Measurements from ENCODE around the gene ZNF565. TPM values are rescaled to one million over a fixed set of nuclear protein-coding genes. Genes with fewer than 3 reads are reported as not detected.

The ZNF565 gene
- total and polyA plus RNA-seq, 2 of the 13 experiments (the other 11 are each of a cell fraction or from before 2014, with no cell fraction given), result 1.8 to 5.2 TPM

DNA sequence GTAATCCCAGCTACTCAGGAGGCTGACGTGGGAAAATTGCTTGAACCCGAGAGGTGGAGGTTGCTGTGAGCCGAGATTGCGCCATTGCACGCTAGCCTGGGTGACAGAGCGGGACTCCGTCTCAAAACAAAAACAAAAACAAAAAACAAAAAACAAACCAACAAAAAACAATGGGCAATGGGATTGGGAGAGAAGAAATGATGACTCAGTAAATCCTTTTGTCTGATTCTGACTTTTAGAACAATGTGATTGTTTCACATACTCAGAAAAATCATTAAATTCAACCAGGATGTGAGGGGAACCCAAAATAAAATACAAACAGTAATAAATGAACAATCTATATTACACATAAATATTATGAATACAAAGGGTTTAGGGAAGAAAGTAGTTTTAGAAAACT, 5.1 kb downstream of the ZNF565 start:
- TF ChIP-seq ZMAT5 (CRISPR knock-in tag; IDR thresholded peaks at IDR 0.05; ENCODE audit: borderline replicate concordance, low read depth) (no peak), MAFK (conservative IDR thresholded peaks at IDR 0.05 in 1 of 2, IDR thresholded peaks at IDR 0.05 in 1 of 2; ENCODE audit: low read length in 2 of 2) (peak; percentile 45 to 80; a peak in 3 of 4 replicates), MYPOP (CRISPR knock-in tag; IDR thresholded peaks at IDR 0.05) (no peak), MAFF (IDR thresholded peaks at IDR 0.05; ENCODE audit: low read depth, low read length) (peak; percentile 67), GLI4 (CRISPR knock-in tag; IDR thresholded peaks at IDR 0.05; ENCODE audit: borderline replicate concordance) (no peak), ZNF800 (CRISPR knock-in tag; IDR thresholded peaks at IDR 0.05) (no peak), NCOA5 (CRISPR knock-in tag; IDR thresholded peaks at IDR 0.05) (no peak), SP4 (CRISPR knock-in tag; IDR thresholded peaks at IDR 0.05) (no peak)
- H3K9me3 ChIP-seq (ENCODE audit: low read length), result no peaks in the 10 kb centered on the region
- no peak for DNase-seq (ENCODE audit: low spot score)
- no peak overlapping the region for H3K27ac ChIP-seq (ENCODE audit: extremely low read length, insufficient read depth, low read length)
- no peak for FAIRE-seq
- in situ Hi-C loops (cut with HindIII; ENCODE audit: extremely low pct_ligation_motif_present, low pct_unique_long_range_greater_than_20kb), result no loop called here
- WGBS (ENCODE audit: low lambda C conversion rate), result 99% methylated on average over 7 of the region's 7 CpGs
- intact Hi-C loops (cut with micrococcal nuclease; ENCODE audit: unreplicated experiment), result no loop called here
- no peak overlapping the region for H3K4me3 ChIP-seq (replicated peaks in 1 of 3; ENCODE audit: insufficient read depth in 1 of 3, low read depth in 2 of 3, low read length in 3 of 3)
- no TSS peak for BruUV-seq (replicated peaks)
- H3K79me2 ChIP-seq (ENCODE audit: insufficient read depth, low read length), result peaks cover 13% of the 10 kb centered on the region
- no peak overlapping the region for H2AFZ ChIP-seq (ENCODE audit: low read length)
- peaks cover 15% of the 10 kb centered on the region for H3K4me1 ChIP-seq (ENCODE audit: insufficient read depth, low read length)
- no peak for ATAC-seq
- H3K36me3 ChIP-seq (replicated peaks in 1 of 2; ENCODE audit: control insufficient read depth in 1 of 2, insufficient read depth in 2 of 2, low read length in 2 of 2), result 0 out of 5 replicates have a peak, but pooled peaks cover 0 to 1% of the 10 kb centered on the region in 2 experiments
- H3K9ac ChIP-seq (ENCODE audit: insufficient read depth, low read depth, low read length), result no peak overlapping the region
- no peaks in the 10 kb centered on the region for H4K20me1 ChIP-seq (ENCODE audit: insufficient read depth, low read length)
- CTCF ChIA-PET (ENCODE audit: low intra/inter-chr PET ratio, low total read pairs), result no interaction called here
- no peak overlapping the region for H3K4me2 ChIP-seq (ENCODE audit: low read depth, low read length)
- no peaks in the 10 kb centered on the region; a peak in 1 of 5 replicates for H3K27me3 ChIP-seq (ENCODE audit: control insufficient read depth in 1 of 2, insufficient read depth in 2 of 2, low read length in 2 of 2)
- POLR2A ChIA-PET, result no interaction called here

Measured in HepG2 (cell line).